ENCODE data around the gene BRAT1.
"Not testable (repeated sequence)": the region's sequence is repeated elsewhere in the genome, so short reads cannot be mapped to it uniquely, and the experiment has no call there.

Gene BRAT1

DNA sequence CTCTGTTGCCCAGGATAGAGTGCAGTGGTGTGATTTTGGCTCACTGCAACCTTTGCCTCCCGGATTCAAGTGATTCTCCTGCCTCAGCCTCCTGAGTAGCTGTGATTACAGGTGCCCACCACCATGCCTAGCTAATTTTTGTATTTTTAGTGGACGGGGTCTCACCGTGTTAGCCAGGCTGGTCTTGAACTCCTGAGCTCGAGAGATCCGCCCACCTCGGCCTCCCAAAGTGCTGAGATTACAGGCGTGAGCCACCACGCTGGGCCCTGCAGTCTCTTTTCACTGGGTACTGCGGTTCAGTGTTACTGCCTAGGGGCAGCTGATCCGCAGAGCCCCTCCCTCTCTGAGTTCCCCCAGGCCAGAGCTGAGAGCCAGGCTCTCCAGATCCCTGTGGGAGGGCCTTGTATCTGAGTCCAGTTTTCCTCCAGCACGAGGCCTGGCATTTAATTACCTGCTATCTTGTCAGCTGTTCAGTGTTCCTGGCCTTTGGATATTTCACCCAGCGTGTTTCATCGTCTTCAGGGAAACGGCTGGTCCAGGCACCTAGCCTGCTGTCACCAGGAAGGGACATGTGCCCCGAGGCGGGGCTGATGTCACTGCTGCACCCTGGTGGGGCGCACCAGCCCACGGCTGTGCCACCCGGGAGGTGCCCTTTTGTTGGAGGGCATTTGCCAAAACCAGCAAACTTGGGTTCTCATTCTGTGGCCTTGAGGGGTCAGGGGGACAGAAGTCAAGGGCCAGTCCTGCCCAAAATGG, 19.3 kb downstream of the BRAT1 start:
- DNase-seq, result not testable (repeated sequence)

DNA sequence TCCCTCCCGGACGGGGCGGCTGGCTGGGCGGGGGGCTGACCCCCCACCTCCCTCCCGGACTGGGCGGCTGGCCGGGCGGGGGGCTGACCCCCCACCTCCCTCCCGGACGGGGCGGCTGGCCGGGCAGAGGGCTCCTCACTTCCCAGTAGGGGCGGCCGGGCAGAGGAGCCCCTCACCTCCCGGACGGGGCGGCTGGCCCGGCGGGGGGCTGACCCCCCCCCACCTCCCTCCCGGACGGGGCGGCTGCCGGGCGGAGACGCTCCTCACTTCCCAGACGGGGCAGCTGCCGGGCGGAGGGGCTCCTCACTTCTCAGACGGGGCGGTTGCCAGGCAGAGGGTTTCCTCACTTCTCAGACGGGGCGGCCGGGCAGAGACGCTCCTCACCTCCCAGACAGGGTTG, 21.1 kb downstream of the BRAT1 start:
- DNase-seq, result not testable (repeated sequence)

DNA sequence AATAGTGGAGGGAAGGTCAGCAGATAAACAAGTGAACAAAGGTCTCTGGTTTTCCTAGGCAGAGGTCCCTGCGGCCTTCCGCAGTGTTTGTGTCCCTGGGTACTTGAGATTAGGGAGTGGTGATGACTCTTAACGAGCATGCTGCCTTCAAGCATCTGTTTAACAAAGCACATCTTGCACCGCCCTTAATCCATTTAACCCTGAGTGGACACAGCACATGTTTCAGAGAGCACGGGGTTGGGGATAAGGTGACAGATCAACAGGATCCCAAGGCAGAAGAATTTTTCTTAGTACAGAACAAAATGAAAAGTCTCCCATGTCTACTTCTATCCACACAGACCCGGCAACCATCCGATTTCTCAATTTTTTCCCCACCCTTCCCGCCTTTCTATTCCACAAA, 21.8 kb downstream of the BRAT1 start:
- DNase-seq, result not testable (repeated sequence)

DNA sequence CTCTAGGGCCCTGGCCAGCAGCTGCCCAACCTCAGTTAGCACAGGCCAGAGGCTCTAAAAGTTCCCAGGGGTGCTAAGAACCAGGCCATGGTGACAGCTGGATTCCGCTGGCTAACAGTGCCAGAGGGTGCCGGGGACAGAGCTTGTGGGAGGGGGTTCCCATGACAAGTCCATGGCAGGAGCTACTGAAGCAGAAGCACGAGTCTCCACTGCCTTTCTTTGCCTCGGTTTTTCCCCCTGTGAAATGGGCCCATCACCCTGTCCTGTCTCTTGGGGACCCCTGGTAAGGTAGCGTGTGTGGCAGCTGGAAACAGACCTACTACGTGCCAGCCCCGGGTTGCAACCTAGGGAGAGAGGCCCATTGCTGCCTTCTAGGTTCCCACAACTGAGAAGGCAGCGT, 22.5 kb downstream of the BRAT1 start:
- DNase-seq, result not testable (repeated sequence)

DNA sequence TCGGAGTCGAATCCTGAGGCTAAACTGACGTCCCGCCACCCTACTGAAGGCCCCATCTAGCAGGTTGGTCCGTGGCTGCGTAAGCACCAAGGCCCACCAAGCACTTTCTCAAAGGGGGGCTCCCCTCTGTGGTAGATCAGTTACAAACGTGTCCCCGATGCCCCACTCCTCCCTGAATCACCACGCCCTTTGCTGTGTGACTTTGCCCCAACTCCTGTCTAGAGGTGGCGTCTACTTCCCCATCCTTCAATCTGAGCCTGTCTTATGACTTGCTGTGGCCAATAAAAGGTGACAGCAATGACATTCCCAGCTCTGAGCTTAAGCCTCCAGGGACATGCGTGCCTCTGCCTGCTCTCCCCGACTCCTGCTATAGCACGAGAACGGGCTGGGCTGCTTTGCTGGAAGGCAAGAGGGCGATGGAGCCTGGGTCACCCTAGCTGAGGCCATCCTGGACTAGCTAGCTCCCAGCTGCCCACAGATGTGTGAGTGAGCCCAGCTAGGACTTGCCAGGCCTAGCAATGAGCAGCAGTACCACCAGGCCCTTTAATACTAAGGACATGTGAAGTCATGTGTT, 23.0 kb downstream of the BRAT1 start:
- DNase-seq, result not testable (repeated sequence)

DNA sequence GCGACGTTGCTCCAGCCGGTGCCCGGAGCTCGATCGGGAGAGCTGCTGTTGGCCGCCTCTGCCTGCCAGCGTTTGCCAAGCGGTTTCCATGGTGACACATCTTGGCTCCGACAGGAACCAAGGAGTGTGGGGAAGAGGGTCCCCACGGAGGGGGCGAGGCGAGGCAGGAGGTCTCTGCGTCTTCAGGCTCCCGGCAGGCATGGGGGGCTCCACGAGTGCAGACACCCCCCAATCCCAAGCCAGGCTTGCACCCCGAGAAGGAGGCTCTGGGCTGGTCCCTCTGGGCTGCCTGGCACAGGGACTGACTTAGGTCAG, 23.6 kb downstream of the BRAT1 start:
- not testable (repeated sequence) for DNase-seq

DNA sequence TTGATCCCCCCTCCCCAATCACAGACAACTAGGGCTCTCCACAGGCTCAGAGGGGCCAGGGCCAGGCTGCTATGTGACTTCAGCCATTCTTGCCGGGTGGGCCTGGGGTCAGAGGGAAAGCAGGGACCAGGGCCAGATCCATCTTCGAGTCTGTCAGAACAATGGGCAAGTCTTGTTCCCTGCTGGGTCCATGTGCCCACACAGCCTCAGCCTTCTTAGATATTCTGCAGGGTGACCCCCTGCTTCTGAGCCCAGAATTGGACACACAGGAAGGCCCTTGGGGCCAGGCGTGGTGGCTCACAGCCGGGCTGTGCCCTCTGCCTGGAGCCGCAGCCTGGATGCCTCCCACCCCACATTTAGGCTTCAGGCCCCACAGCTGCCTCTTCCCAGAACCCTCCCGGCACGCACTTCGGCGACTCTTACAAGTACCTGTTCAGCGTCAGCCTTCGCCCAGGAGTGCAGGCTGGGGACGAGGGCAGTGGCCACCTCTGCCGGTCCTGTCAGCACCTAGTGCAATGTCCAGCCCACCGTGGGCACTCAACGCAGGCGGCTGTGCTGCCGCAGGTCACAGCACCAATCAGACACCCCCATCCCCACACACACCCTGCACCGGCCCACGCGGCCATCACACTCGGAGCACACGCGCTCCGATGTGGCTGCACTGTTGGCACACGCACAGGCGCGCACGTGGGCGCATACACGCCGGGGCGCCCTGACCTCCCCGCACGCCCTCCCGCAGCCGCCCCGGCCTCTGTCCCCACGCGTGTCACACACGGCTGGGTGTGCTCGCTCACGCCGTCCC, 24.1 kb downstream of the BRAT1 start:
- DNase-seq, result not testable (repeated sequence)

DNA sequence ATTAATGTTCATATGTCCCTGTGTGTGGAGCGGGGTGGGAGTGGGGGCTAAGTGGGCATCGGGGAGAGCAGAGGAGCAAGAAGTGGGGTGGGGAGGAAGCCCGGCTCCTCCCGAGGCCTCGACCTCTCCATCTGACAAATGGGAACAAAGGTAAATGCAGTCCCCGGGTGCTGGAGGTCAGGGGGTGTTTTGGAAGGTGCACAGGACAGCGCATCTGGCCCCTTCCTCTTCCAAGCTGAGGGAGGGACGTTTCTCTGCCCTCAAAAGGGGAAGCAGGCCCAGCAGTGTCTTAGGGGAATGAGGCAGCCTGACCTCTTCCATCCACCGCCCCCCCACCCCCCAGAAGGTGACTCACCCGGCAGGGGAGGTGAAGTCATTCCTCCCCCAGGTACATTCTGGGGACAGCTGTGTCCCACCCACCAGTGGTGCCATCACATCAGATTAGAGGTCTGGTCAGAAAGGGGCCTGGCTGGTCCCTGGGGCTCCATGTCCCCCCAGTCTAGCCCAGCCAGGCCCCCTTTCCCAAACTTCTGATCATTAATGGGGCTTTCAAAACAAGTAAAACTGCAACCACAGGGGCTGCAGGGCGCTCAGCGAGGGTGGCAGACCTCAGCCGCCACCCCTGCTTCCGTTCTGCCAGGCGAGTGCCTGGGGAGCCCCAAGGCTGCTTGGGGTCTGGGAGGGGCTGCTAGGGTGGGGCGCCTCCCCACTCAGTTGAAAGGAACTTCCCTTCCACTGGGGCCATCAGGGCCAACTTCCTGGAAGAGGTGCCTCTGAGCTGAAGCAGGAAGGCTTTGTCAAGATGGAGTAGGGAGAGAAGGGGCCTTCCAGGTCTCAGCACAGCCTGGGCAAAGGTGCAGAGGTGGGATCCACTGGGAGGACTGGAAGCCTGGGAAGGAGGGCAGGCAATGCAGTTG, 25.0 kb downstream of the BRAT1 start:
- DNase-seq, result peak; percentile 84

DNA sequence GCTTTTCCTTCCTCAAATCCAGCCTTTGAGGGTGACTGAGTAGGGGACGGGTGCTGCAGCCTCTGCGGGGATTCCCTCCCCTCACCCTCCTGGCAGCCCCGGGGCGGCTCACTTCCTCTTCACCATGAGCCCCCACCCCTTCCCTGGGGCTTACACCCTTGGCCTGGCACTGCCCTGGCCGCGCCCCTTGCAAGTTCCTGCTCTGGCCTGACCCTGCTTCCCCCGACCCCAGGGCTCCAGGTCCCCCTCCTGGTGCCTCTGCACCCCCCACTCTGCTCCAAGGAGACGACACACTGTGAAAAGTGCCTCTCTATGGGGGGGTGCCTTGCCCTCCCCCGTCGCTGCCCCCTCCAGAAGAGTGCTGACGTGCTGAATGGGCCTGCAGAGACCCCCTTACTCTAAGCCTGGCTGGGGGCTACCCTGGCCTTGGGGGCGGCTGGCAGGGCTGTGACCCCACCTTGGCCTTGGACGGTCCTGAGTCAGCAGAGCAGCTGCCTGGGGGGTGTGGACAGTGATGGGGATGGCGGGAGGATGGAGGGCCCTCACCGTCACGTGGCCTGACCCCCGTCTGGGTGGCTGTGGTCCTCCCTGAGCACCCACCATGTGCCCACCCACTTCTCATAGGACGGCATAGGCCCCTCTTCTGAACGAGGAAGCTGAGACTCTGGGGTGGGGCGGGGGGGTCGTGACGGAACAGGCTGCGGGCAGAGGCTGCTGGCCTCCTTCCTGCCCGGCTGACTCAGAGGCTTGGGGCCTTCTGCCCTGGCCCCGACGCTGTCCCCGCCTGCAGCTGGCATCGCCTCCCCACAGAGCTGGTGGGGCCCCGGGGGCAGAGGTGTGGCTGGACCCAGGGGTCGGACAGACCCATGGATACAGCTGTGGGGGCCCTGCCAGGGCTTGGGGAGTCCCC, 25.9 kb downstream of the BRAT1 start:
- DNase-seq, result peak; percentile 69

DNA sequence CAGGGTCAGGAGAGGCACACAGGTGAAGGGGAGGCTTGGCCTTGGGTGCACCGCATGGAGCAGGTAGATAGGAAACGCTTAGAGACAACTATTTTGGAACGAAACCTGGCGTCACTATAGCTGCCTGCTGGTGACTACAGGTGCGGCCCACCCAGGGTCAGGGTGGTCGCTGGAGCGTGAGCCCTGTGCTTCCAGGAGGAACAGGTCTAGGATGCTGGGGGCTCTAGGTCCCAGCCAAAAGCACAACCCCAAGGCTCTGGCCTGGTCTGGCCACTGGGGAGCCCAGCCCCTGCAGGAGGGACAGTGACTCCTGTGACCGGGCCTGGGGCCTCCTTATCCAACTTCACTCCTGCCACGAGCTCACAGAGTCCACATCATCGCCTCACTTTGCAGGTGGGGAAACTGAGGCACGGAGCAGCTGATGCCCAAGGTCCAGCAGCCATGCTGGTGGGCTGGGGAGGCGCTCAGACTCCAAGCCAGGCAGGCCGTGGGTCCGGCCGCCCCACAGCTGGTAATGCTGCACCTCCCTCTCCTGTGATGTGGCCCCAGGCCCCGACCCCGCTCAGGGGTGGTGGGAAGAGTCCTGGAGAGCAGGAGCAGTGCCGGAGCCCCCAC, 26.7 kb downstream of the BRAT1 start:
- DNase-seq, result no peak

DNA sequence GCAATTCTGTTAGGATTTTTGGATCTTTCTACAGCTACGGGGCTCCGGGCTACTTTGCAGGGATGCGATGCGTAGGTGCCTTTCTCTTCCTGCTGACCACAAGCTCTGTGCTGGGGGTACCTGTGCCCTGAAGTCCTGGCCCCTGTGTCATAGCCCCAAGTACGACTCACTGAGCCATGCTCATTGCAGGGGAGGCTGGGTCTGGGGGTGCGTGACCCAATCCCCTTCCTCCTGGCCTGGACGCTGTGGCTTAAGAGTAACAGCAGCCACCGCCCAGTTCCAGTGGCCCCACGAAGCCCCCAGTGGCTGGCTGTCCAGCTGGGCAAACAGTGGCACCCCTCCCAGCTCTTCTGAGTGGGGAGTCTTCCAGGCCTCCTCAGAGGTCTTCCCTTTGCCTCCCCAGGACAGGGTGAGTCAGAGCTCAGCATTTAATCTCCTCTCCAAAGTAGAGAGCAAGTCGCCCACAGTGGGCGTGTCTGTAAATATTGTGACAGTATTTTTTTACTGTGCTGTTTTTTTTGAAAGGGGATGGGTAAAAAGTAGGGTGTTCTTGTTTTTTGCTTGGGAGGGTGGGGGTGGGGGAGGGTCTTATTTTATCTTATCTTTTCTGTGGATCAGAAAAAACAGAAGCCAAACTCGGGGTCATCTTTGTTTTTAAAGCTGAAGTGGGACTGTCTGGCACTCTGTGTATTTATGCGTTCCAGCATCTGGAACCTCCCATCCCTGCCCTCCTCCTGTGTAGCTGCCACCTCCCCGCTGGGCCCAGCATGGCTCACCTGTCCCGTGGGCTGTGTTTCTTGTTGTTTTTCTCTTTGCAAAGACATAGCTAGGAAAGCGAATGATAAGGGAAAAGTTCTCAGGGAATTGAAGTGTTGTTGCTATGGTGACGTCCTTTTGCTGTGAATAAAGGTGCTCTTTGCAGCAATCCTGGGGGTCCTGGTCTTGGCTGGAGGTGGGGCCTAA, 27.5 kb downstream of the BRAT1 start:
- DNase-seq, result peak; percentile 59

DNA sequence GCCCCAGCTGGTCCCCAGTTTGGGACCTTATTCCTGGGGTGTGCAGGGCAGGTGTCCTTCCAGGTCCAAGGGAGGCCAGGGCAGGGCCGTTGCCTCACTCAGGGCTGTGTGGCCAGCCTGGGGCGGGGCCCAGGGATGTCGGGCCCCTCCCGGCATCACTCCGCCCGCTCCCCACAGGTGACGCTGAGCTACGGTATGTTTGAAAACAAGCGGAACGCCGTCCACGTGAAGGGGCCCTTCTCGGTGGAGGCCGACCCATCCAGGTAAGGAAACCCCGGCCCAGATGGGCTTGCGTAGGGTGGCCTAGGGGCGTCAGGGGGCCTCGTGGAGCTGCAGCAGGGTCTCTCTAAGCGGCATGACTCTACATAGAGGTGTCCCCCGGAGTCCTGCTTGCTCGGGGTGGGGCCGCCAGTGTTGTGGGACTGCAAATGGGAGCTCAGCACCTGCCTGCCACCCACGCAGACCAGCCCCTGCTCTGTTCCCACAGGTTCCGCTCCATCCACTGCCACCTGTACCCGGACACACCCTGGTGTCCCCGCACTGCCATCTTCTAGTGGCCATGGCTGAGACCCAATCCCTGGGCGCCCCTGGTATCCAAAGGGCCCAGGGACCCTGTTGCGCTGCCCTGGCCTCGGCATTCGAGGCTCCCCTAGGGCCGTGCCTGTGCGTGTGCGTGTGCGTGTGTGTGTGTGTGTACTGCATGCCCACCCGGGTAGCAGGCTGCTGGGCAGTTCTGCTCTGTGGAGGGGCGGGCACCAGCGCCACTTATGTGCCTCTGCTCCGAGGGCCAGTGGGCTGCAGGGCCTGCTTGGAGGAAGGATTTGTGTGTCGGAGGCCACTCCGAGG, 28.4 kb downstream of the BRAT1 start:
- DNase-seq, result no peak

DNA sequence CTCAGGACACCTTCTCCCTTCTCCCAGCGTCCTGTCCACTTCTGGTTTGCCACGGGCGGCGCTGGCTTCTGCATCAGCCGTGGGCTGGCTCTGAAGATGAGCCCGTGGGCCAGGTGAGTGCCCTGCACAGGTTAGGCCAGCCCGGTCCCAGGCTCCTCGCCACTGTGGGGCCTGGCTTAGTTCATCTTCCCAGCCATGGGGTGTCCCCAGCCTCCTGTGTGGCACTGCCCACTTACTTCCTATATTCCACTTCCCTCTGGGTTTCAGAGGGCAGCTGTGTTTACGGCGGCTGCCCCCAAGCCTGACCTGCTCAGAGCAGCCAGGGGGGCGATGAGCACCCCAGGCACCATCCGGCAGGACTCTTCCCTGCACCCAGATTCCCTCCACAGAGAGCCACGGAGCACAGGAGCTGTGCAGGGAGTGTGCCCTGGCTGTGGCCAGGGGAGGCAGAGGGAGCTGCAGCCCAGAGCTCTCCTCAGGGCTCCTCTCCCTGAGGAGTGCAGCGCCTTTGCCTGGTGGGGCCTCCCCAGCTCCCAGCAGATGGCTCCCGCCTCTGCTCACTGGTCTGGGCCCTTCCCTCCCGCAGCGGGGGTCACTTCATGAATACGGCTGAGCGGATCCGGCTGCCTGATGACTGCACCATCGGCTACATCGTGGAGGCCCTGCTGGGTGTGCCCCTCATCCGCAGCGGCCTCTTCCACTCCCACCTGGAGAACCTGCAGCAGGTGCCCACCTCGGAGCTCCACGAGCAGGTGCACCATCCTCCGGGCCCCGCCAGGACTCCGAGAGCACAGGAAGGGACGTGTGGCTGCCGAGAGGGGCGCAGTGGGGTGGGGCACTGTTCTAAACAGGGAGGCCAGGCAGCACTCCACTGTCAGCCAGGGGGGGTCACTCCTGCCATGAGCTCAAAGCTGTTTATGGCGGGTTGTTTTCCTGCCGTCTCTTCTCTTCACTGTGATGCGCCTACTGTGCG, 29.4 kb downstream of the BRAT1 start:
- DNase-seq, result no peak

DNA sequence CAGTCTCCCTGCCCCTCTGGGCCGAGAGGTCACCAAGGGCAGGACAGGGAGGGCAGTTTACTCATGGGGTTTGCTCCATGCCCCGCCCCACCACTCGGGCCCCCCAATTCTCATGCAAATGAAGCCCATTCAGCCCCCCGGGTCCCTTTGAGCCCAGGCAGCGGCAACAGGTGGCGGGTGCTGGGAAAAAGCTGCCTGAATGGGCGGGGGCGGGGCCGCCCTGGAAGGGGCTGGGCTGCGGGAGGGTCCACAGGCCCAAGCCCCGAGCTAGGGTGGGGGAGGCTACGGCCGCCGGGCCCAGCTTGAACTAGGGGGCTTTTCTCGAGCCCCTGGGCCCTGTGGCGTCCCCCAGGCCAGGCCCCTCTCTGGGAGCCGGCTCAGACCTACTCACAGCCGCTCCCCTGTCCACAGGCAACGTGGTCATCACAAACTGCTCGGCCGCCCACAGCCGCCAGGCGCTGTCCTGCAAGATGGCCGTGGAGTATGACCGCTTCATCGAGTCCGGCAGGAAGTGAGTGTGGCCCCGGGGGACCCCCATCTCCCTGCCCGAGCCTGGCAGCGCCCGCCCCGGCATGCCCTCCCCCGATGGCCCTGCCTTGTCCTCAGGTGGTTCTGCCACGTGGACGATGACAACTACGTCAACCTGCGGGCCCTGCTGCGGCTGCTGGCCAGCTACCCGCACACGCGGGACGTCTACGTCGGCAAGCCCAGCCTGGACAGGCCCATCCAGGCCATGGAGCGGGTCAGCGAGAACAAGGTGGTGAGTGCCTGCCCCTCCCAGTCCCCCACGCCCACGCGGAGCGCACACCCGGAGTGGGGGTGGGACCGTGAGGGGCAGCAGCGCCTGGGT, 30.3 kb downstream of the BRAT1 start:
- no peak for DNase-seq

DNA sequence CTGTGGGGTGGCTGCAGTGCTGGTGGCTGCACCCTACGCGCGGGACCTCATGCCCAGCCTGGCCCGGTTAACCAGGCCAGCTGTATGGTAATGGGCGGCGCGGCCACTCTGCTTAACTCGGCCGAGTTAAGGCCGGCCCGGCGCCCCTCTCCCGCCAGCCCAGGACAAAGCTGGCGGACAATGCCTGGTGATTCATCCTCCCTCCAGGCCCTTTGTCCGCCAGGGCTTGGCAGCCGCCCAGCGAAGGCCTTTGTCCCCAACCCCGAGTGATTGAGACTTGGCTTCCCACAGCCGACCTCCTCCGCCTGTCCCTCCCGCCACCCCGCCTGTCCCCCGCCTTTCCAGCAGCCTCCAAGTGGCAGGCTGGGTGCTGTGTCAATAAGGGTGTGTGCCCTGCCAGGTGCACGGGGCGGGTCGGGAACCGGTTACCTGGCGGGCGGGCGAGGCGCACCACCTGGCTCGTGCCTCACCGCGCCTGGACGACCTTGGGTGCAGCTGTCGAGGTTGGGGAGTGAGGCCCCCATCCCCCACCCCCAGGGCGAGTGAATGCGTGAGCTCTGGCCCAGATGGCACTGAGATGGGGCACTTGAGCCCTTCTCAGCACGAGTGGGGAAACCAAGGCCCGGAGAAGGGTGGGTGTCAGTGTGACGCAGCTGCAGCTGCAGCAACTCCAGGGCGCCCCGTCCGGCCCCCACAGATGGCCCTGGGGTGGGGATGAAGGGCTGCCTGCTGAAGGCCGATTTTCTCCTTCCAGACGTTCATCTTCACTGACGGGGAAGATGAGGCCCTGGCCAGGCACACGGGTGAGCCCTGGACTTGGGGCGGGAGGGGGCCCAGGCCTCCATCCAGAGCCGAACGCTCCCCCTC, 31.1 kb downstream of the BRAT1 start:
- no peak for DNase-seq

DNA sequence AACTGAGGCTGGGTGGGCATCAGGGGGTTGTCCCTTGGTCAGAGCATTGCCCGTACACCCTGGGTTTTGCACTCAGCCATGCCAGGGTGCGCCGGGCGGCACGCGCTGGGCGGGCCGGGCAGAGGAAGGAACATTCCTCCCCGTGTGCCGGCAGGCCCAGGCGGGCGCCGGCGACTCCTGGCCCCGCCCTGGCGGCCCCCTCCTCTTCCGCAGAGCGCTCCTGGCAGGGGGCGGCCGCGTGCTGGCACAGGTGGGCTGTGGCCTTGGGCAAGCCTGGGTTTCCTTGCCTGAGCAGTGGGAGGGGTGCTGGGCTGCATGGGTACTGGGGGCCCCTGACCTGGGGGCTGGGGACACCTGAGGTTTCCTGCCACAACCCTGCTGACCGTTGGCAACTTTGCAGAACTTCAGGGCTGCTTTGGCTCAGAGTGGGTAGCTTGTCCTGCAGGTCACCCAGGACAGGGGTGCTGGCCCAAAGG, 31.8 kb downstream of the BRAT1 start:
- no peak for DNase-seq

All from CD4-positive, alpha-beta T cell treated with Interleukin-12 subunit alpha and Interleukin-12 subunit beta, for 1 hour (primary cell).